NCI-H2196 (cell line): ENCODE measurements around the gene CDH23.

Experiments
- DNase-seq: peaks from one replicate; lab custom pipeline; 2025; ENCODE audit not compliant: unreplicated experiment; lab: John Stamatoyannopoulos, UW

The CDH23 gene

GRCh38 chr10:71632896-71633600 is 236.3 kb downstream of the CDH23 start:
- no peak for DNase-seq

DNA sequence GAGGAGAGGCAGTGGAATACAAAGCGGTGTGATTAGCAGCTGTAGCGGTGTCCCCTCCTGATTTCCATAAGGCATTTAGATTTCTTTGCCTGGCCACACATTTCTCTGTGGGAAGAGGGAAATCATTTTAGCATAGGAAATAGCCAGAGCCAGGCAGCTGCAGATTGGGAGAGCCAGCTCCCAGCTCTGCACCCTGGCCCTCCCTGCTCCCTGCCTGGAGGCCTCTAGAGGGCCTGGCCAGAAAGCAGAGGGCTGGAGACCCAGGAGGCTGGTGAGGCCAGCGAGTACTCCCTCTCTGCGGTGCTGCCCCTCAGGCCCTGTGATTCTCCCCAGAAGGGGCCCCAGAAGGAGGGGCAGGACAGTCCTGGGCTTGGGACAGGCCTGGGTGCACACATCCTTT is 237.2 kb downstream of the CDH23 start:
- DNase-seq, result no peak

DNA sequence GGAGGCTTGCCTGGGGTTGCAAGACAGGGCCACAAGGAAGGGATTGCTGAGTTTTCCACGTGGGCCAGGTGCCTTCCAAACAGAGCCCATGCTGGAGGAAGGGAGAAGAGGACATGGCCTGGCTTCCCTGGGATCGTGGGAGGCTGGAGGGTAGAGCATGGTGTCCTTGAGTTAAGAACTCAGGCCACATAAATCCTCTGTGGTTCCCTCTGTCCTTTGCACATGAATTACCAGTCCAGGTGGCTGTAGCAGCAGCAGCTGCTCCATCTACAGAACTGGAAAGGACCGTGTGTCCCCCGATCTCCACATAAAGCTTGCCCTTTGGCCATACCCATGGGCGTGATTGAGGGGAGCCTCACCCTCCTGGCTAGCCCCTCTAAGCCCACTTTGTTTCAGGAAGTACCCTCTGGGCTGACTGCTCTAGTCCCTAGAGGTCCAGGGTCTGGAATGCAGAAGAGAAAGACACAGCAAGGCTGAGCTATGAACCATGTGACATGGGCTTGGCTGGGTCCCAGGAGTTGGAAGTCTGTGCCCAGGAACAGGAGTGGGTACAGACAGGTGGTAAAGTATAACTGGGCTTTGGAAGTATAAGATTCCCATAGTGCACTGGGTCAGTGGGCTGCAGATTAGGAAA is 237.9 kb downstream of the CDH23 start:
- no peak for DNase-seq

GRCh38 chr10:71635251-71635866 is 238.6 kb downstream of the CDH23 start:
- DNase-seq, result no peak

DNA sequence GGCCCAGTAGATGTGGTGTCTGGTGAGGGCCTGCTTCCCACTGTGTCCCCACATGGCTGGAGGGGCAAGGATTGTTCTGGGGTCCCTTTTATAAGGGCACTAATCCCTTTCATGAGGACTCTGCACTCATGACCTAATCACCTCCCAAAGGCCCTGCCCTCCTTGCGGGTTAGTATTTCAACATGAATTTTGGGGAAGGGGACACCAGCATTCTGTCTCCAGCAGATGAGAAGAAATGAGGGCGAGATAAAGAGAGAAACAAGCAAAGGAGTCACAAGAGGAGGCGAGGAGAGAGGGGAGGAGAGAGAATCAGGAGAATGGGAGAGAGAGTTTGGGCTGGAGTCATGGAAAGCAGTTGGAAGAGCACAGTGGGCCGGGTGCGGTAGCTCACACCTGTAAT is 239.1 kb downstream of the CDH23 start:
- DNase-seq, result no peak

DNA sequence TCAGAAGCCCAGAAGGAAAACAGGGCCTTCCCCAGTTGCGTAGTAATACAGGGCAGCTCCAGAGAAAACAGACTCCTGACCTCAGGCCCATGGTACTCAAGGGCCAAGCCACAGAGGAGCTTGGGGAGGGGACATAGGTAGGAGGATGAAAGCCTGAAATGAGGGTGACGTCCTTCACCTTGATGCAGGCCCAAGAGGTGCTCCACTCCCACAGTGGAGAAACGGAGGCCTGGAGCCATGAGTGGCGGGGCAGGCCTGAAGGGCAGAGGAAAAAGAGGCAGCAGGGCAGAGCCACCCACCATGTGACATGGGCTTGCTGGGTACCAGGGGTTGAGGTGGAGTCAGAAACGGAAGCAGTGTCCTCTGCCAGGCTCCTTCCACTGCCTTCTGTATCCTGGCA is 239.9 kb downstream of the CDH23 start:
- no peak for DNase-seq

- DNase-seq, result no peak
Observed at GRCh38 chr10:71637305-71637704, 240.6 kb downstream of the CDH23 start.

- DNase-seq, result no peak
Observed at GRCh38 chr10:71638064-71638821, 241.5 kb downstream of the CDH23 start.

DNA sequence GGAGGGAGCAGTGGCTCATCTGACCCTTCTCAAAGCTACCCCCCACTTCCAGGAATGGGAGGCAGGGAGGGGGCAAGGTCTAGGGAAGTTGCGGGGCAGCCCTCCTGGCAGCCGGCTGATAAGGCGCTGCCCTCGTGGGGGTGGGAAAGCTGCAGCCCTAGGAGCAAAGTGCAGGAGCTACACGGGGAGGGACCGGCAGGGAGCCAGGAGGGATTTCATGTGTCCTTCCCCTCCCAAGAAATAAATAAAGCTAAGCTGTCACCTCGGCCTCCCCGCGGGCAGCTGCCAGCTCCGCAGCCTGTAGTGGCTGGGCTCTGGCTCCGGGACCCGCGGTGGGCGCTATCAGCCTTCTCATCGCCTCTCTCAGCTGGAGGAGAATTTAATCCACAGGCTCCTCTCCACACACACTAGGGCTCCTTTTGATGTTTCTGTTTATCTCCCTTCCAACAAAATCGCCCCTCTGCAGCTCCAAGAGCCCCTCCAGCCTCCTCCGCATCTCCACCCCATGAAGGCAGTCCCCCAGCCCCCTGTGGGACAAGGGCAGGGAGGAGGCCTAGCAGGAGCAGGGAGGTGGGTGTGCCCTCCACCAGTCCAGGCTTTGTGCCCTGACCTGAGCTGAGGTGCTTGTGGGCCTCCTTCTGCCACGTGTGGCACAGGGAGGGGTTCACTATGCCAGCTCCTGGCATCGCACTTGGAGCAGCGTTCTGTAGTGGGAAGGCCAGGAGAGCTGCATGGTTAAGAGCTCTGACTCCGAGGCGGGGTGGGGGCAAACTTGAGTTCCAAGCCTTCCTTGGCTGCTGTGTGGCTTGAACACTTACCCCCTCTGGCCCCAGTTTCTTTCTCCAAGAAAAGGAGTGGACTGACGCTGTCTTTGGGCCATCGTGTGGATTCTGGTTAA is 242.4 kb downstream of the CDH23 start:
- no peak for DNase-seq

GRCh38 chr10:71640607-71641006 is 243.9 kb downstream of the CDH23 start:
- DNase-seq, result no peak

DNA sequence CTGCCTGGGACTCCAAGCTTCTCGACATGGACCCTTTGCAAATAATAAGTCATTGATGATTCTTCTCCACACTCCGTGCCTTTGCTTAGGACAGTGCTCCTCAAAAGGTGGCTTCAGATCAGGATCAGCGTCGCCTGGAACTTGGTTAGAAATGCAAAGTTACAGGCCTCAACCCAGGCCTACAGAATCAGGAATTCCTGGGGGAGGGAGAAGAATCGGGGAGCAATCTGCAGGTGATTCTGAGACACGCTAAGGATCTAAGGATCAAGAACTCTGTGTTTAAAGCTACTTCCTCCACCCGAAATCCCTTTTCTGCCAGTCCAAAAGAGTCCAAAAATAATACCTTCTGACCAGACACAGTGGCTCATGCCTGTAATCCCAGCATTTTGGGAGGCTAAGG is 244.7 kb downstream of the CDH23 start:
- DNase-seq, result no peak

DNA sequence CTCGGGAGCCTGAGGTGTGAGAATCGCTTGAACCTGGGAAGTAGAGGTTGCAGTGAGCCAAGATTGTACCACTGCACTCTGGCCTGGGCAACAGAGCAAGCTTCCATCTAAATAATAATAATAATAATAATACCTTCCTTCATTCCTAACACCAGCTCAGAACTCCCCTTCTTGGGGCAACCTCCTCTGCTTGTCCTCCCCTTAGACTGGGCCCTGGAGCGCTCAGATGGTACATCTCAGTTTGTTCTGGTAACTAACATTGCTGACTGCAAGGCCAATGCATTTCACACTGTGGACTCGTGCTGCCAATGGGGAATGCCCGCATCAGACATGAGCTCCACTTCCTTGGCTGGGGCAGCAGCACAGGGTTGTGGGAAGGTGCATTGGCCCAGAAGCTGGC is 245.3 kb downstream of the CDH23 start:
- no peak for DNase-seq

- no peak for DNase-seq
Observed at GRCh38 chr10:71643904-71644303, 247.2 kb downstream of the CDH23 start.

DNA sequence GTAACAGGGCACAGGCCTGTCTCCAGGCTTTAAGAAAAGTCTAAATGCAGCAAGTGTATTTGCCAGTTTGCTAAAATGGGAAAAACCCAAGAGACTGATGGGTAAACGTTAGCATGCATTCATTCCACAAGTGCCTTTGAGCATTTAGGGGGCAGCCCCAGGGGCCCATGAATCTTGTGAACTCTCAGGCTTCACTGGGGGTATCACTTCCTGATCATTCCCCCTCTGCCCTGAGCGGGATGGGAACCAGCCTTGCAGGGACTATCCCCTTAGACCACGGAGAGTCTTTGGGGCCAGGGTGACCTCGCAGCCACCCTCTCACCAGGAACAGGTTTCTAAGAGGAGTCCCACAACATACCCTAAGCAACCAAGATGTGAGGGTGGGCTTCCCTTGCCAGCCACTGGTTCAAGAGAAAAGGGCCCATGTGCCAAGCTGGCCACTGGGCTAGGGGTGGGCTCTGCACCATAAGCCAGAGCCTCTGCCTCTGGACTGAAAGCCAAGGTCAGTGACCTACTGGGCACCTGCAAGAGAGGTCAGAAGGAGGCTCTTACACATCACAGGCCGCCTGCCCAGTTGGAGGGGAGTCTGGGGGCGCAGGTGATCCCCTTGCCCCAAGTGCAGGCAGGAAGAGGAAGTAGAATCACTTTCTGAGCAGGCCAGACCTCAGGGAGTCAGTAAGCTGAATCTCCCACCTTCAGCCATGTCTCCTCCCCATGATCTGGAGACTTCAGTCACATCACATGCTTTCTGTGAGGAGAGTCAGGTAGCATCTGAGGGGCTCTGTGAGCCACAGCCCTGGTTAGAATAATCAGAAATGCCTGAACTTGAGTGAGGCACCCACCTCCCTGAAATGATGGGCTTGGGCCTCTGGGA is 247.8 kb downstream of the CDH23 start:
- DNase-seq, result no peak

GRCh38 chr10:71645185-71645584 is 248.5 kb downstream of the CDH23 start:
- no peak for DNase-seq

GRCh38 chr10:71646037-71646436 is 249.3 kb downstream of the CDH23 start:
- no peak for DNase-seq

GRCh38 chr10:71646592-71647292 is 250.0 kb downstream of the CDH23 start:
- no peak for DNase-seq

DNA sequence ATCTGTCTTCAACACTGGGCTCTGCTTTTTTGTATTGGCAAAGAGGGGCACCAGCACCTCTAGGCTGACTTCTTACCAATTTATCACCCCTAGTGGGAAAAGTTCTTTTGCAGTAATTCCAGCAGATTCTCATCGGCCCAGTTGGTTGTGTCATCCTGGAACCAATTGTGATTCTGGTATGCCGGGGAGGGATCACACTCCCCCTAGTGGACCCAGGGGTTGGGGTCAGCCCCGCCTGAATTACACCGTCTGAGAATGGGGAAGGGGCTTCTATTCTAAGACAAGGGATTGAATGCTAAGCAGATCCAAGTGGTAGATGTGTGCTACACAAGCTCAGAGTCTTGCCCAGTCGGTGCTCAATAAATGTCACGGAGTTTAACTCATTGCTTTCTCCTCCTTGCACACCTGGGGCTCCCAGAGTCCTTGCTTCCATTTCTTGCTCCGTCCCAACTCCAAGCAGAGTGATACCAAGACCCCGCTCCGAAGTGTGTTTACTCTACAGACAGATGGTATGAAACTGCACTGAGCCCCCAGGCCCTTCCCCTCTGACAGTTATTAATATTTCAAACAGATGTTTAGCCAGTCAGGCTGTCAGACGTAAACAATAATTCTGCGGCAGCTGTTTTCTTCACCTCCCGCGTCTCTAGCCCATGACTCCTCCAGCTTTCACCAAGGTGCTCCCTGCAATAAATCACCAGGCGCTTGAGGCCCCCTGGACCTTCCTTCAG is 251.0 kb downstream of the CDH23 start:
- no peak for DNase-seq
